Left forelimb (tissue), 1 donor: ENCODE measurements around the gene CNTNAP1.
"Not testable (repeated sequence)": the region's sequence is repeated elsewhere in the genome, so short reads cannot be mapped to it uniquely, and the experiment has no call there.

Experiments
- DNase-seq: peaks from one replicate; pipeline ENCODE4 v3.0.0-alpha.2; 2018; ENCODE audit warnings: low spot score

Gene CNTNAP1

DNA sequence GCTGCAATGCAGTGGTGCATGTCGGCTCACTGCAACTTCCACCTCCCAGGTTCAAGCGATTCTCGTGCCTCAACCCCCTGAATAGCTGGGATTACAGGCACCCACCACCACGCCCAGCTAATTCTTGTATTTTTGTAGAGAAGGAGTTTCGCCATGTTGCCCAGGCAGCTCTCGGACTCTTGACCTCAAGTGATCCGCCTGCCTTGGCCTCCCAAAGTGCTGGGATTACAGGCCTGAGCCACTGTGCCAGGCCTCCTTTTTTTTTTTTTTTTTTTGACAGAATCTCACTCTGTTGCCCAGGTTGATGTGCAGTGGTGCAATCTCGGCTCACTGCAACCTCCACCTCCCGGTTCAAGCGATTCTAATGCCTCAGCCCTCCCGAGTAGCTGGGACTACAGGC lies 60.6 kb downstream of the CNTNAP1 start:
- not testable (repeated sequence) for DNase-seq

DNA sequence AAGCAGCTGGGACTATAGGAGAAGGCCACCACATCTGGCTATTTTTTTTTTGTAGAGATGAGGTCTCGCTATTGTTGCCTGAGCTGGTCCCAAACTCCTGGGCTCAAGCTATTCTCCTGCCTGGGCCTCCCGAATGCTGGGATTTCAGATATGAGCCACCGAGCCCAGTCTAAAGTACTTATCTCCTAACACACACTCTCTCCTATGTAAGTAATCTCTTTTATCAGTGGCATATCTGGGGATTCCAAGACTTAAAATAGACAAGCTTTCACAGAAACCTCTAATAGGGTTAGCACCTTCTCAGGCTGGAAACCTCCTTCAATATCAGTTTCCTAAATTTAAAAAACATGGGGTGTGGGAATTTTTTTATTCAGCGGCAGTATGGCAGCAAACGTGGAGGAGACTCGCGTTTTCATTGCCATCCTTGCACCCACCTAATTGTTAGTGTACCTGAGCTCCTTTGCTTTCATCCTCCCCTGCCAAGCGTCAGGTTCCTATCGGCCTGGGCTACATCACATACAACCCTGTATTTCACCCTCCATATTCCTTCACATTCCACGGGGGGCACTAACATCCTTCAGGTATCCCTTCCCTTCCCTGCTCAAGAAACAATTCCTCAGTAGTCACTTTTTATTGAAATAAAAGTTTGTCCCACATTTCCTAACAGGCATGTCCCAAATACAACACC lies 61.4 kb downstream of the CNTNAP1 start:
- no peak for DNase-seq

DNA sequence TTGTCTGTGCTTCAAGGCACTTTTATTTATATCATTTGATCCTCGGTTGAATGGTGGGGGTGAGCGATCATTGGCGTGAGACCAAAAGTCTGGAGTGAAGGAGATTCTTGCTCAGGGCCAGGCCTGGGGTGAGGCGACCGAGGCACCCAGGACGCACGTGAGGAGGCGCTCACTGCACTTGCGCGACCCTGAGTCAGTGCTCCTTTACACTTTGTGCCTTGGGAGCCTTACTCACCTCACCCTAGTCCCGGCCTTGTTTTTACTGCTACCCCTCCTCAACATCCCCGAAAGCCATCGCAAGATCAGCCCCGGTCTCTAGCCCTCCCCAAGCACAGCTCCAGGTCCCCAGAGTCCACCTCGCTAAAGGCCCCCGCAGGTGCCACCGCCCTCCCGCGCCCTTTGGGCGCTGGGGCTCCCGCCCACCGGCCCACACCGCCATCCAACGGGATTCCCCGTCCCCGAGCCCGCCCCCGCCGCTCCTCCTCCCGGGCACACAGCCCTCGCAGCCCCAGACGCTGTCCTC lies 62.0 kb downstream of the CNTNAP1 start:
- DNase-seq, result no peak

DNA sequence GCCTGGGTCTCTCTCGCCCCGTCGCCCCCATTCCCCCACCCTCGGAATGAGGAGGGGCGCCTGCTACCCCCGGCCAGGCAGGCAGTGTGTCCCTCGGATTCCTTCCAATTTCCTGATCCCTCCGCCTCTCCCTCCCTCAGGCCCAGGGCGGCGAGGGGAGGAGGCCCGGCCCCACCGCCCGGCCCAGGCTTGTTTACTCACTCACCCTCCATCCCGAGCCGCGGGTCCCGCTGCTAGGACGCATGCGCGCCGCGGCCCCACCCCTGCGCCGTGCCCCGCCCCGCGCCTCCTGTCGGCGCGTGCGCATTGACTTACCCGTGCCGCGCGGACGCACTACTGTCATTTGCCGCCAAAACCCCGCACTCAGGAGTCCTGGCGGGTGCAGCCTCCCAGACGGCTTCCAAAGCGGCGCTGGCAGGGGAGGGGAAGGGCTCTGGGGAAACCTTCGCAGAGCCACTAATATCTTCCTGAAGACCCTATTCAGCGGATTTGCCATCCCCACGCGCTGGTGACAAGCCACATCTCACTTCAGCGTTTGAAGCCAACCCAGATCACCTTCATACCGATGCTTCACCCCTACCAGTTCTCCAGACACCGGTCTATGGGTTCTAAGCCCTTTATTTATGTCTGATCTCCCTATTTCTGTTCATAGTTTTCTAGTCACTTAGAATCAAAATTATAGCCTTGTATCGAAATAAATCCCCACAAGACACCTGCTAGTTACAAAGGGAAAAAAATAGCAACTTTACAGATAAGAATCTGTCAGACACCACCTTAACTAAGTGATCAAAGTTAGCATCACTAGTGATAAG lies 62.7 kb downstream of the CNTNAP1 start, which contains the start of gene EZH1:
EZH1 (minus strand) TSS at position 235 of the 812 bp plus-strand sequence. CDS start 16,099 bp downstream, outside the sequence.
- peak; percentile 97 for DNase-seq

DNA sequence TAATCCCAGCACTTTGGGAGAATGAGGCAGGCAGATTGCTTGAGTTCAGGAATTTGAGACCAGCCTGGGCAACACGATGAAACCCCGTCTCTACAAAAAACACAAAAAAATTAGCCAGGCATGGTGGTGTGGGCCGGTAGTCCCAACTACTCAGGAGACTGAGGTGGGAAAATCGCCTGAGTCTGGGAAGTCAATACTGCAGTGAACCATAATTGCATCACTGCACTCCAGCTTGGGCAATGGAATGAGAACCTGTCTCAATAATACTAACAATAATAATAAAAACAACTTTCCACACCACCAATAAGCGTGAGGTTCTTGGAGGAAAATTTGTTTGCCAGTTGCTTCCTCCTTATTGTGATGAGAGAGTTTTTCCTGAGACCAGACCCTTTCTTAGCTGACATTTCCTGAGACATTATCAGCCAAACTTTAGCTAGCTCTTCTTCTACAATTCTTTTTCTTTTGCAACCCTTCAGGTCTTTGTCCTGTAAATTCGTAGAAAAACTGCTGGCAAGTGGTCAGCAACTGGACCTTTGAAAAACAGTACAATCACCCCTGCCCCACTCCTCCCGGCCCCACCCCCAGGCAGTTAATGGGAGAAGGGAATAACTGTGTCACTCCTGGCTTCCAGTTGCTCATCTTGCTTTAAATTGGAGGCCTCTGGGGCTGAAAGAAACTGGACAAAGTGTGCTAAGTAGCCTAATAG lies 66.0 kb downstream of the CNTNAP1 start:
- DNase-seq, result no peak

DNA sequence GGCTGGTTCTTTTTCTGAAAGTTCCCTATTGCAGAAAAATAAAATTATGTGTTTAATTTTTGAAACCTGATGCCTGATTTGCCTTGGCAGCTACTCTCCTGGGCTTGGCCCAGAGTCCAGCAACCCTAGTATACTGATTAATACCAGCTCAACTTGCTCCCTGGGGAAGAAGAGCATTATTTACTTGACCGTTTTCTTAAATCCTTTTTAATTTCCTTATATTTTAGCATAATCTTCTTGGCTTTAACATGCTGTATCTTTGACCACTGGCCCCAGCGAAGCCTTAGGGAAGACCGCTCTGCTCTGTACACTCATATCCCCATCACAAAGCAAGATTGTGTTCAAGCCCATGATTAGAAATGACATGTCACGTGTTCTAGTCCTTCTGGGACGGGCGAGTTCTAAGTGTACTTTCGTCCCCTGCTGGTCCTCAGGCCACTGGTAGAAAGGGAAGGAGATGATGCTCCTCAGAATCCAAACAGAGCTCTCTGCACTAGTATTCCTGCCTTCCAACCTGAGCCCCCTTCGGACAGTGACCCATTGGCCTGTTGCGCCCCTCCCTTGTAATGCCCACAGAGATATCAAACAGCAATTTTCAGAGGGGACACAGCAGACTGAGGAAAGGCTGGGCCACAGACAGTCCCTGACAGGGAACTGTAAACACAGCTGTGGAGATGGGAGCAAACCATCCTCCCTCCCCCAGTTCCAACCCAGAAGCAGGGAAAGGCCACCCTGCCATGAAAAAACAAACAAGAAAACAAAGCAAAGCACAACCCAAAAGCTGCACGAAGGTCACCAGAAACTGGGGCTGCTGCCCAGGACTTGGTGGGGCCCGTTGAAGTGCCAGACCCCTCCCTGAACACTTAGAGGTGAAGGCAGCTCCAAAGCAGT lies 66.8 kb downstream of the CNTNAP1 start:
- no peak for DNase-seq
